GM19351 (cell line): ENCODE data around the gene CDCA4.

Experiments
- ATAC-seq: cut with Tn5 transposase; IDR thresholded peaks from one replicate; pipeline ENCODE4 v1.9.1; 2021; ENCODE audit warnings: mild to moderate bottlenecking, moderate library complexity; ENCODE audit not compliant: unreplicated experiment

The CDCA4 gene

DNA sequence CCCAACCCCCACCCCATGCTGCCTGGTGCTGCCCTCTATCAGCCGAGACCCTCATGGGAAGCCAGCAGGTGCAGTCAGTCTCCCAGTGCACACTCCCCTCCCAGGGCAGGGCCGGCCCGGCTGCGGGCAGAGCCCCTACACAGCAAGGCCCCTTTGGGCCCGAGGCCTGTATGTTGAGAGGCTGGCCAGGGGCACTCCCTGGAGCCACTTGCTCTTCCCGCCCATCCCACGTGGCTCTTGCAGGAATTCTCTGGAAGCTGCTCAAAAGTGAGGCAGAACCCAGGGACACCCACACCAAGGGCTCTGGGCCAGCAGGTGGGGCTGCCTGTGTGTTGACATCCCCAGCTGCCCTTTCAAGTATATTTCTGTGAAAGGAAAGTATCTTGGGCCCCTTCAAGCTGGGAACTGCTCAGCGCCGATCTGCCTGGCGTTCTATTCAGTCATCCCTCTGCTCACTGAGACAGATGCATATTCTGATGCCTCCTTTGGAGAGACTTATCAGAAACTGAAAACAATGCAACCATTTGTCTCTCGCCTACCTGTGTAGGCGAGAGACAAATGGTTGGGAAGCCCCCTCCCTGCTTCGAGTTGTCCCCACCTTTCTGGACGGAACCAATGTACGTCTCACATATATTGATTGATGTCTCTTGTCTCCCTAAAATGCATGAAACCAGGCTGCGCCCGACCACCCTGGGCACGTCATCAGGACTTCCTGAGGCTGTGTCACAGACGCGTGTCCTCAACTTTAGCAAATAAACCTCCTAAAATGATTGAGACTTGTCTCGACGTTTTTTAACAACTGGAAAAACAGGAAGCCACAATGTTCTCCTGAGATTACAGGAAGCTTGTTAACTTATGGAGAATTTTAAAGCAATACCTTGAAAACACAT, 38.4 kb upstream of the CDCA4 start:
- ATAC-seq = no peak

DNA sequence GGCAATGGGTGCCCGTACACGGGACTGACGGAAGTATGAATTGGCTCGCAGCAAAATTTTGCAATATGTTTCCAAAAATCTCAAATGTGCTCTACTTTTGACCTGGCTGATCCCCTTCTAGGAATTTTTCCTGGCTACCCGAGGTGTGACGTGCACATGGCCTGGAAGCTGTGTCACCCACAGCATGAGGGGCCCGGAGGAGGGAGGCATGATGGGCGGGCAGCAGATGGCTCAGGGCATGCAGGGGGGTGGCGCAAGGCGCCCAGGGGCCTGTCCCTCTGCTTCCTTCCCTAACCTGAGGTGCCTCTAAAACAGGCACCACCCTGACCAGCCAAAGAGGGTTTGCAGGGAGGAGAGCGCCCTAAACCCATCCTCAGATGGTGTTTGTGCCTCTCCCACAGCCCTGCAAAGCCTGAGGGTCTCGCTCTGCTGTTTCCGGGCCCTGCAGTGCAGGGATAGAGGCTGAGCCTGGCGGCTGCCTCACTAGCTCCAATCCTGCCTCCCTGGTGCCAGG, 37.7 kb upstream of the CDCA4 start:
- no peak for ATAC-seq

DNA sequence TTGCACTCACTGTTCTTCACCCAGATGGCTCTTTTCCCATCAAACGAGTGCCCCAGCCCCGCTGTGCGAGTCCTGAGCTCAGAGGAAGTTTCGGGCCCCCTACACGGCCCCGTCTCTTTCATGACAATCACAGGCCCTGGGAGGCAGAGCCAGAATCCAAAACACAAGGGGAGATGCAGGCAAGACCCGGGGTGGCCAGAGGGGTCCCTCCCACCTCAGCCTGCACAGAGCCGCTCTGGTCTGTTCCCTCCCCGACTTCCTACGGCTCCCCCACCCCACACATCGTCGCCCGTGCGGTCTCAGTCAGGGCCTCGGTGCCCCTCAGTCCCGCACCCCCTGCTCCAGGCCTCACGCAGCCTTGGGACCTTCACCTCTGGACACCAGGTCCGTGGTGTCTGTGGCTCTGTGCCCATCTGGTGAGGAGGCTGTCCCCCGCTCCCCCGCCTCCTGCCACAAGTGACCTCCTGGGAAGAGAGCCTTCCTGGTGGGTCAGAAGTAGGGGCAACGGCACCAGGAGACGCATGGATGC, 35.5 kb upstream of the CDCA4 start:
- no peak for ATAC-seq

DNA sequence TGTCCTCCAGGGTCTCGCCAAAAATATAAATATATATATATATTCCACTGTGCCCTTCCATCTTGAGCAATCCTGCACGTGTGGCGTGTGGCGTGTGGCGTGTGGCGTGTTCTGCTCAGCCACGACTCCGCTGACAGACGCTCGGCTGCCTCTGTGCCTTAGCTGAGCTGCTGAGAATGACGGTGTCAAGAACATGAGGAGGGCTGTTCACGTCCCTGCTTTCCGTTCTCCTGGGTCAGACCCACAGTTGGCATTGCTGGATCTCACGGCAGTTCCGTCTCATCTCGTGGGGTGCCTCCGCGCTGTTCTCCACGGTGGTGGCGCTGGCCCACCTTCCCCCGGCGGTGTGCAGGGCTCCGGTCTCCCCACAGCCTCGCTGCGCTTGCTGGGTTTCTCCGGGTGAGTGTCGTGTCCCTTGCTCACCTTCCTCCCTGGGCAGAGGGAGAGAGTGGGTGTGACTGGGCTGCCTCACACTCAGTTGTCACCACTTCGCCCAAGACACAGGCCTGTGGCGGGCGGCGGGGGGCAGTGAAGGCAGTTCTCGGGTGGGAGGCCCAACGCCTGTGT, 34.9 kb upstream of the CDCA4 start:
- ATAC-seq = no peak

DNA sequence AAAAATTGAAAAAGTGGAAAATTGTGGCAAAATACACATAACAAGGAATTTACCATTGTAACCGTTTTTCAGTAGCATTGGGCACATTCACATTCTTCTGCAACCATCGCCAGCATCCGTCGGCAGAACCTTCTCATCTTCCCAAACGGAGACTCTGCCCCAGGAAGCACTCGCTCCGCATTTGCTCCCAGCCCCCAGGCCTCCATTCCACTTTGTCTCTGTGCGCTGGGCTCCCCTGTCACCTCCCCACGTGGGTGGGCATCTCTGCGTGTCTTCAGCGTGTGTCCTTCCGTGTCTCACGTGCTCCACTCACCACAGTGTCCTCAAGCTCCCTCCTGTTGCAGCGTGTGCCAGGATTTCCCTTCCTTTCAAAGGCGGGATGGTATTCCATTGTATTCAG, 34.5 kb upstream of the CDCA4 start:
- no peak for ATAC-seq

DNA sequence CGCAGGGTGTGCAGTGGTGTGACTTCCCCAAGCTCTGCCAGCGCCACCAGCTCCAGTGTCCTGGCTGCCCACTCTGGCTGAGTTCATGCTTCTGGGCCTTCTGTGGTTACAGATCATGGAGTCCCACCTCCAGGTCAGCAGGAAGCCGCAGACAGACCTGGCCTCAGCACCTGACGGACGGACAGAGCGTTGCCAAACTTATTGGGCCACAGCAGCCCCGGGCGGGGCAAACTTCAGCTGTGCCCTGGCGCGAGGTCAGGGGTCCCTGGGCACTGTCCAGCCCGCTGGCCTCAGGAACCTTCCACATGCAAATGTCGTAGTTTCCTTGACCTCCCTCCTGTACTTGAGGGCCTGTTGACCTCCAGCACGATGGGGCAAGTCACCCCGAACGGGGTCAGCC, 33.1 kb upstream of the CDCA4 start:
- no peak for ATAC-seq

DNA sequence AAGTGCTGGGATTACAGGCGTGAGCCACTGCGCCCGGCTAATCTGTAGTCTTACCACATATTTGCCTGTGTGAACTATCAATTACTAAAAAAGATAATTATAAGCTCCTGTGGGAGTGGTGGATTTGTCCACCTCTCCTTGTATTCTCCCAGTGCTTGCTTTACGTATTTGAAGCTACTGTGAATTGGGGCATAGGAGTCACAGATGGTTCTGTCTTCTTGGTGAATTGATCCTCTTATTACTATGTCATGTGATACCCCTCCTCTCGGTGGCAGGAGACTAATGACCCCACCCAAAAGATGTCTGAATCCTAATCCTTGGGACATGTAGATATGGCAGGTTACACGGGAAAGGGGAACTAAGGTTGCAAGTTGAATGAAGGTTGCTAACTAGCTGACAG, 32.5 kb upstream of the CDCA4 start:
- no peak for ATAC-seq

DNA sequence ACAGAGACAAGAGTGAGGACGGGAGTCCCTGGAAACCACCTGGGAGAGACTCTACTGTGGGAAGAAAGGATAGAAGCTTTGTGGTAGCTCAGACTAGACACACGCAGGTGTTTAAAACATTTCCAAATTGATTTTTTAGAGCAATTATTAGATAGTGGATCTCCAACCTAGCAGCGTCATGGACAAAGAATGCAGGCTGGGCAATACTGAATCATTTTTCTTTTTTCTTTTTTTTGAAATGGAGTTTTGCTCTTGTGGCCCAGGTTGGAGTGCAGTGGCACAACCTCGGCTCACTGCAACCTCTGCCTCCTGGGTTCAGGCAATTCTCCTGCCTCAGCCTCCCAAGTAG, 31.2 kb upstream of the CDCA4 start:
- ATAC-seq = no peak

DNA sequence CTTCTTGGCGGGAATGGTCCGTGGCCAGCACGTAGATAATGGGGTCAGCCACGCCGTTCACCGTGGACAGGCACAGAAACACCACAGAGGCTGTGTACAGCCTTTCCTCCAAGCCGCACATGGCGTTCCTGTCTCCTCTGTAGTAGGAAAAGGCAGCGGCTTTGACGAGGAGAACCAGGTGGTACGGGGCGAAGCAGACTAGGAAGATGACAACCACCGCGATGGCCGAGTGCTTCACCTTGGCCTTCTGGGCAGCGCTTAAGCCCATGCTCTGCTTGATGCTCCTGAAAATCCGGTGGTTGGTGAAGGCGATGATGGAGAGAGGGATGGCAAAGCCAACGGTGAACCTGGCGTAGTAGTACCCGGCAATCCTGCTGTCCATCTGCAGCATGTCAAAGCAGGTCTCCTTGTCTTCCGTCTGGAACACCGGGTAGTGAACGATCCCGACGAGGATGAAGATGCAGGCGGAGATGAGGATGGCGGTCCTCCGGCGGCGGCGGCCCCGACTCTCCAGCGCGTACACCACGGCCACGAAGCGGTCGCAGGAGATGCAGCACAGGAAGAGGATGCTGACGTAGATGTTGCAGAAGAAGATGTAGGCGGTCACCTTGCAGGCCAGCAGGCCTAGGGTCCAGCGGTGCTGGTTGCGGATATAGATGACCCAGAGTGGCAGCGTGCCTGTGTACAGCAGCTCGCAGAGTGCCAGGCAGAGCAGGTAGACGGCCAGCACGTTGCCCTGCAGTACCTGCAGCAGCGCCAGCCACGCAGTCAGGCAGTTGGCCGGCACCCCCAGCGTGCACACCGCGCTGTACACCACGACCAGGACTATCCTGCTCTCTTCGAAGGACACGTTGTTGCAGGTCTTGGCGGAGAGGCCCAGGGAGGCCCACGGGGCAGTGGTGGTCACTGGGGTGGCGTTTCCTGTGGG, 30.6 kb upstream of the CDCA4 start:
- ATAC-seq = no peak

DNA sequence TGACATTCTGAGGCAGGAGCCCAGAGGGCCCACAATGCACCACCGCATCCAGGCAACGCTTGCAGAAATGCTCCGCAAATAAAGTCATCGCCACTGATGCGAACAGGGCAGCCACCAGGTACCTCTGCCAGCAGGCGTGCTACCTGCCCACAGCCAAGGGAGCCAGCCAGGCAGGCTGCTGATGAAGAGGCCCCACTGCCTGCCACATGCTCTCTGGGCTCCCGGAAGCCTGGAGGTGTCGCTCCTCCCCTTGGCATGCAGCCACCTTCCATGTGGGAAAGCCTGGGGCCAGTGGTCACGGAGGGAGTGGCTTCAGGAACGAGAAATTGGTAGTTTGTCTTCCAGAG, 29.6 kb upstream of the CDCA4 start:
- no peak for ATAC-seq

DNA sequence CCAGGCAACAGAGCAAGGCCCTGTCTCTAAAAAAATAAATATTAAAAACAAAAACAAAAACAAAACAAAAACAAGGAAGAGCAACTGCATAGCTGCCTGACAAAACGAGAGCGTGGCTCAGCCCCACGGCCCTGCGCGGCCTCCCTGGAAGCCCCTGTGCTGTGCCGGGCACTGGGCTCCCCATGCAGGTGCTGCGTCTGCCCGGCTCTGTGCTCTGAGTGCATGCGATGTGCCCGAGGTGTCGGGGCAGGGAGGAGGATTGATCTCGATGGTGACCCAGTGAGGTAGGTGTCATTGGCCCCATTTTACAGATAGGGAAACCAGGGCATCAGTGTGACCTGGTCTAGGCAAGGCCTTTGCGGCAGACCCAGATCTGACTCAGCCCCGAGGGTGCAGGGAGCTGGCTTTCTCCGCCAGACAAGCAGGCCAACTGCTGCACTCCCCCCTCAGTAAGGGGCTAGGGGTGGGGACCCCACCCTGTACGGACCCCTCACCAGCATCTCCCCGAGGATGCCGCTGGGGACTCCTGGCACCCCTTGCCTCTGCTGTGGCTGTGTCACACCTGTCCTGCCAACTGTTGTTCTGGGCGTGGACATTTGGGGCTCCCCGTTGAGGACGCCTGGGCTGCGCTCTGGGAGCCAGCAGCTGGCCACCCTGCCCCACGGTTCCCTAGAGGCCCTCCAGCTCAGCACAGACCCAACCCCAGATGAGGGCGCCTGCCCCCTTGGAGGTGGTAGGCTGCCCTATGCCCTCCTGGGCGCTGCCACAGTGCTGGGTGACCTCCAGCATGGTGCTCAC, 29.1 kb upstream of the CDCA4 start:
- ATAC-seq = no peak

DNA sequence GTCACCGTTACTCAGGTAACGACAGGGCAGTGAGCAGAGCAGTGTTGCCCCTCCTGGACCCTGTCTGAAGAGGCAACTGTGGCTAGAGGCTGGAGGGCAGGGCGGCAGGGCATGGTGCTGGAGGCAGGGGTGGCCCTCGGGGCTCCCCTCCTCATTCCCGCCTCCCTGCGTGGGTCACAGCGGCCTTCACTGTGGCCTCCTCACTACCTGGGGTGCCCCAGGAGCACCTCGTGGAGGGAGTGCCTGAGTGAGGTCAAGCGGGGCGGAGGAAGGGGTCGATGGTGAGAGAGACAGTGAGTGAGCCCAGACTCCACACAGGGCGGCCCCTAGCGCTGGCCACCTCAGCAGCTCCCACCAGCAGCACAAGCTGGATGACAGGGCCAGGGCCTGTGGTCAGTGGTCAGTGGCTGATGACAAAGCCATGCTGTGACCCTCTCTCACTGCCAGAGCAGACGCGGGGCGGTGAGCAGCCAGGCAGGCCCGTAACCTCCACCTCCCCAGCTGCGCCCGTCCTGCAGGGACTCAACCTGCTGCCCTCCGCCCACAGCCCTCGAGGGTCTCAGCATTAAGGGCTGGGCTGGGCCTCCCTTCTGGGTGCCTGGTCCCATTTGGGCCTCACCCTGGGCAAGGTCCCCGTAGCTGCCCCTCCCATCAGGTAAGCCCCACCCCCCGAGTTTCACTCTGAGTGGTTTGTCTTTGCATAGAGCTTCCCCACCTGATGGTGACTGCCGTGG, 26.6 kb upstream of the CDCA4 start:
- ATAC-seq = no peak

DNA sequence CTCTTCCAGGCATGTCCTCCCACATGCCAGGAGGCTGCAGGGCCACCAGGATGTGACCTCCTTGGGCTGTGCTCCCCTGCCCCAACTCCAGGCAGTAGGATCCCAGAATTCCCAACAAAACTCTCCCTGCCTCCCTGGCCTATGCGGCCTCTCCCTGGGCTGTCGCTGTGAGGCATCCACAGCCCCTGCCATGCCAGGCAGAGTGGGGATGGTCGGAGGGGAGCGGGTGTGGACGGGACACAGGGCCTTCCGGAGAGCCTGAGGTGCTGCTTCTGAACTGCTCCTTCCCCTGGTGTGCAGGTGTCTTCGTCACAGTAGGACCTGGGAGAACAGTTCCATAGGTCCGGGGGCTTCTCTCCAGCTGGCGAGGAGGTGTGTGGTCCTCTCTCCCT, 26.0 kb upstream of the CDCA4 start:
- no peak for ATAC-seq

DNA sequence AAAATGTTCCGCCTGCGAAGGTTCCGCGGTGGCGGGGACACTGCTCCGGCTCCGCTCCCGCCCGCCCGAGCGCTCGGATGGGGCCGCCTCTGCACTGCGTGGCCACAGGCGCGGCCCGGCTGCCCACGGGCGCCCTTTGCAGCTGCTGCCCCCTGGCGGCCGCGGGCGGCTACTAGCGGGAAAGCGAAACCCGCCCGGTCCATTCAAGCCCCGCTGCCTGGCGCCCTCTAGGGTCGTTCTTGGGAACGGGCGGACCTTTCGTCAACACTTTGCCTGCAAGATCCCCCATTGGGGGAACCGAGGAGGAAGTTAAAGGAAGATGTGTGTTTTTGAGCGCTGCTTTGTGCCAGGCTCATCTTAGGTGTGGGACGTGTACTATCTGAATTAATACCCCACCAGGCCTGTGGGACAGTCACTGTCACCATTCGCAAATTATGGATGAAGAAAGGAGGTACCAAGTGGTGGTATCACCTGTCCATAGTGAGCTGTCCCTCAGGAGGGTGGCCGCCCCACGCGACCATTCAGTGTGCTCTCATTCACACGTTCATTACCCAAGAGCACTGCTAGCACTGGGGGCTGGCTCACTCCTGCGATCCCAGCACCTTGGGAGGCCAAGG, 24.9 kb upstream of the CDCA4 start:
- peak; percentile 70 for ATAC-seq

DNA sequence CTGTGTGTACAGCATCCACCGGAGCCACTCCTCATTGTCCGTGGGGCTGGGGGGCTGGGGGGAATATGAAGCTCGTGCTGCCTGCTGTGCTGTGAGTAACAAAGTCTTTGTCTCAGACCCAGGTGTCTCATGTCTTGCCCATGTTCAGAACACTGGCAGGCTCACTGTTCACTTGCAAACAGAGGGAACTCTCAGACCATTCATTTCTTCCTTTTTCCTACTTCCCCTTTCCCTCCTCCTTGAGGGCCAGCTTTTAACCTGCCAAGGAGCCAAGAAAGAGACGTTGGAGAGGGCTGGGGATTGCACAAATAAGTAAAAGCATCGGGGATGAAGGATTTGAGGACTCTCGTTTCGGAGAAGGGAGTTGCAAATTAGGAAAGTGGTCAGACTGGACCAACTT, 22.8 kb upstream of the CDCA4 start:
- ATAC-seq = no peak

DNA sequence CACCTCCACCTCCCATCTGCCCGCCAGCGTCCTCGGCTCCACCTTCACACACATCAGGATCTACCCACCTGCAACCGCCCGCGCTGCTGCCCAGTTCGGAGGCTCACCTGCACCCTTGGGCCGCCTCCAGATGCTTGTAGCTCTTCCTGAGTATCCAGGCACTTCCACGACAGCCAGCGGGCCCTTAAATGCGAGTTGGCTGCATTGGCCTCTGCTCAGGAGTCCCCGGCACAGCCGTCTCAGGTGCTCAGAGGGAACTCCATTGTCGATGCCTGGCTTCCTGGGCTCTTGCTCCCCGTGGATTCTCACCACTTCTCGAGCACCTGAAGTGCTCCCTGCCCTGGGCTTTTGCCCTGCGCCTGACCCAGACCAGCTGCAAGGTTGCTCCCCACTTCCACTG, 21.9 kb upstream of the CDCA4 start:
- ATAC-seq = no peak

DNA sequence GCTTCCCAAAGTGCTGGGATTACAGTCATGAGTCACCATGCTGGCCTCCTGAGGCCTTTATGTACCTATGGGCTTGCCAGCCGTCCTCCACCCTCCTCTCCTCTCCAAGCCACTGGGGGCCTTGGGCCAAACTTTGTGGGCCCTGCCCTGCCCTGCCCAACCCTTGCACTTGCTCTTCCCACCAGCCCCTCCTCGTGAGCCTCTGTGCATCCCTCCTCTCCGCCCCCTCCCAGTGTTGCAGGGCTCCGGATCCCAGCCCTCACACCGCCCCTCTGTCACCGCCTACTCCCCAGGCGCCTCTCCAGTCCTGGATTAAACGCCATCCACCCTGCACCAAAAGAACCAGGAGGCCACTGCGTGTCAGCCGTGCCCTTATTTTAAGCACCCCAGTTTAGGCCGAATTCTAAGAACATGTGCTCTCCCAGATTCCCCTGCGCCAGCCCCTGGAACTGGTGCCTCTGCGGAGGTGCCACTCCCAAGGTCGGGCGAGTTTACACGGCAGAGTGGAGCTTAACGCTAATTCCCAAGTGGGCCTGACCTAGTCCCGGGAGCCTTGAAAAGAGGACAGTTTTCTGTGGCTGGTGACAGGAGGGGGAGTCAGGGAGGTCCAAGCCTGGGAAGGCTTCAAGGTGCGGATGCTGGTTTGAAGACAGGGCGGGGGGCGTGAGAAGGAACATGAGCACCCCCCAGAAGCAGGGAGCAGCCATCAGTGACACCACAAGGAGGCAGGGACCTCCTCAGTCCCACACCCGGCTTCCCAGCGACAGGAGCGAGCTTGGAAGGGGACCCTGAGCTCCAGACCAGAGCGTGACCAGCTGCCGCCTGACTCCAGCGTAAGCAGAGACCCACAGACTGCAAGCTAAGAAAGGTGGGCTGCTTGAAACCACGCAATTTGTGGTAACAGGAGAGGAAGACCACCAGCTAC, 21.2 kb upstream of the CDCA4 start:
- ATAC-seq = no peak

DNA sequence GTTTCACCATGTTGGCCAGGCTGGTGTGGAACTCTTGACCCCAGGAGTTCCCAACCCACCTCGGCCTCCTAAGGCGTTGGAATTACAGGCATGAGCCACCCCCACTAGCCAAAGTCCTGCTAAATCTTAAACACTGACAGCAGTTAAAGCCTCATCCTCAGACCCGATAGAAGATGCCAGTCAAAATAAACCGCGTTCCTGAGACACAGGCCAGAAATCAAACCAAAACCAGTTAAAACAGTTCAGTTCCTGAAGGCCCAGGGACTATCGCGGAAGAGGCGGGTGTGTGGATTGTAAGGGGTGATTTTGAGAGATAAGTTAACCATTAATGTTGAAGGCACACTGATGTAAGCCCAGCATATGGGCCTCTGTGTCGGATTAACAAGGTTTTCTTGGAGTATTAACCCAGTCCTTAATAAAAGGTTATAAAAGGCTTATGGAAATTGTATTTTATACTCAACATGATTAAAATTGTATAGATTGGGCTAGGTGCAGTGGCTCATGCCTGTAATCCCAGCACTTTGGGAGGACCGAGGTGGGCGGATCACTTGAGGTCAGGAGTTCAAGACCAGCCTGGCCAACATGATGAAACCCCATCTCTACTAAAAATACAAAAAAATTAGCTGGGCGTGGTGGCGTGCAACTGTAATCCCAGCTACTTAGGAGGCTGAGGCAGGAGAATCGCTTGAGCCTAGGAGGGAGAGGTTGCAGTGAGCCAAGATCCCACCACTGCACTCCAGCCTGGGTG, 18.7 kb upstream of the CDCA4 start:
- no peak for ATAC-seq
